ENCODE measurements around the gene CCL4.
"Not testable (repeated sequence)": the region's sequence is repeated elsewhere in the genome, so short reads cannot be mapped to it uniquely, and the experiment has no call there.

Gene CCL4

GRCh38 chr17:36103401-36103975 lies at the start of gene CCL4:
CCL4 (plus strand) TSS chr17:36103827; CDS start chr17:36103906, 79 bp downstream.
- peak in 1 of 4 experiments; percentile 12 for DNase-seq (ENCODE audit: low read depth in 4 of 4, low spot score in 1 of 4)

GRCh38 chr17:36055171-36055570 lies 48.5 kb upstream of the CCL4 start:
- no peak for DNase-seq (ENCODE audit: low read depth in 4 of 4, low spot score in 1 of 4)

GRCh38 chr17:36055921-36056520 lies 47.6 kb upstream of the CCL4 start:
- no peak for DNase-seq (ENCODE audit: low read depth in 4 of 4, low spot score in 1 of 4)

GRCh38 chr17:36057911-36058310 lies 45.7 kb upstream of the CCL4 start:
- no peak for DNase-seq (ENCODE audit: low read depth in 4 of 4, low spot score in 1 of 4)

GRCh38 chr17:36059406-36059805 lies 44.2 kb upstream of the CCL4 start:
- DNase-seq (ENCODE audit: low read depth in 4 of 4, low spot score in 1 of 4) = no peak

GRCh38 chr17:36060816-36061215 lies 42.8 kb upstream of the CCL4 start:
- no peak for DNase-seq (ENCODE audit: low read depth in 4 of 4, low spot score in 1 of 4)

- DNase-seq (ENCODE audit: low read depth in 4 of 4, low spot score in 1 of 4) = no peak
These were observed 39.7 kb upstream of the CCL4 start, which contains the start of gene CCL18 for GRCh38 chr17:36063786-36064541. CCL18 (plus strand) TSS chr17:36064272; CDS start chr17:36064343, 71 bp downstream.

GRCh38 chr17:36066365-36066985 lies 37.2 kb upstream of the CCL4 start:
- no peak for DNase-seq (ENCODE audit: low read depth in 4 of 4, low spot score in 1 of 4)

- DNase-seq (ENCODE audit: low read depth in 4 of 4, low spot score in 1 of 4) = no peak
These were observed 35.1 kb upstream of the CCL4 start for GRCh38 chr17:36068524-36068923.

GRCh38 chr17:36069136-36069535 lies 34.5 kb upstream of the CCL4 start:
- DNase-seq (ENCODE audit: low read depth in 4 of 4, low spot score in 1 of 4) = no peak

GRCh38 chr17:36070427-36070826 lies 33.2 kb upstream of the CCL4 start:
- no peak for DNase-seq (ENCODE audit: low read depth in 4 of 4, low spot score in 1 of 4)

- DNase-seq (ENCODE audit: low read depth in 4 of 4, low spot score in 1 of 4) = no peak
These were observed 31.9 kb upstream of the CCL4 start for GRCh38 chr17:36071751-36072150.

GRCh38 chr17:36072431-36073121 lies 31.1 kb upstream of the CCL4 start:
- peak; percentile 46 to 65 (median 56) for DNase-seq (ENCODE audit: low read depth in 4 of 4, low spot score in 1 of 4)

GRCh38 chr17:36074365-36074764 lies 29.3 kb upstream of the CCL4 start:
- no peak for DNase-seq (ENCODE audit: low read depth in 4 of 4, low spot score in 1 of 4)

GRCh38 chr17:36081681-36082471 lies 21.8 kb upstream of the CCL4 start:
- not testable (repeated sequence) for DNase-seq (ENCODE audit: low read depth in 4 of 4, low spot score in 1 of 4)

GRCh38 chr17:36082482-36083120 lies 21.0 kb upstream of the CCL4 start:
- DNase-seq (ENCODE audit: low read depth in 4 of 4, low spot score in 1 of 4) = peak in 1 of 4 experiments; percentile 21

GRCh38 chr17:36083691-36084090 lies 19.9 kb upstream of the CCL4 start:
- not testable (repeated sequence) for DNase-seq (ENCODE audit: low read depth in 4 of 4, low spot score in 1 of 4)

- no peak for DNase-seq (ENCODE audit: low read depth in 4 of 4, low spot score in 1 of 4)
These were observed 17.9 kb upstream of the CCL4 start for GRCh38 chr17:36085765-36086164.

GRCh38 chr17:36086791-36087190 lies 16.8 kb upstream of the CCL4 start:
- no peak for DNase-seq (ENCODE audit: low read depth in 4 of 4, low spot score in 1 of 4)

- not testable (repeated sequence) for DNase-seq (ENCODE audit: low read depth in 4 of 4, low spot score in 1 of 4)
These were observed 16.2 kb upstream of the CCL4 start for GRCh38 chr17:36087471-36087870.
